ENCODE results near the gene CNTN4. TPM values are rescaled to one million over a fixed set of nuclear protein-coding genes. Genes with fewer than 3 reads are reported as not detected.

Gene CNTN4
- total RNA-seq, 4 donors from 2014 or later: 2.6 to 91.2 (median 13.2) TPM

DNA sequence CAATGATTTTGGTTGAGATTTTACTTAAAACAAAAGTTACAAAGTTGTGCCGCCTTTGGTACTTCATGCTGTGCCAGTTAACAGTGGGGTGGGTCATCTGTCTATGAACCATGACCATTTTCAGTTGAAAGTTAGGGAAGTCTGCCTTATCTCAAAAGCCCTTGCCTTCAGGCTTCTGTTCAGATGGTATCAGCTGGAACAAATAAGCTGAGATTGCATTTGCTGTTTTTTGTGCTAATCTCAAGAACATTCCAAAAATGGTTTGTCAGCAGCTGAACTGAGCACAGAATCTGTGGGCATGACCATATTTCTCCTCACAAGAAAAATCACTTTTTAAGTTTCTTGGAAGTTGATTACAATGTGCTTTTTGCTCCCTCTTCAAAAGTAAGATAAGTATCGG lies 869.2 kb downstream of the CNTN4 start:
- H3K36me3 ChIP-seq: no peaks in the 10 kb centered on the region
- DNase-seq: no peak
- TF ChIP-seq, protein P1, sequence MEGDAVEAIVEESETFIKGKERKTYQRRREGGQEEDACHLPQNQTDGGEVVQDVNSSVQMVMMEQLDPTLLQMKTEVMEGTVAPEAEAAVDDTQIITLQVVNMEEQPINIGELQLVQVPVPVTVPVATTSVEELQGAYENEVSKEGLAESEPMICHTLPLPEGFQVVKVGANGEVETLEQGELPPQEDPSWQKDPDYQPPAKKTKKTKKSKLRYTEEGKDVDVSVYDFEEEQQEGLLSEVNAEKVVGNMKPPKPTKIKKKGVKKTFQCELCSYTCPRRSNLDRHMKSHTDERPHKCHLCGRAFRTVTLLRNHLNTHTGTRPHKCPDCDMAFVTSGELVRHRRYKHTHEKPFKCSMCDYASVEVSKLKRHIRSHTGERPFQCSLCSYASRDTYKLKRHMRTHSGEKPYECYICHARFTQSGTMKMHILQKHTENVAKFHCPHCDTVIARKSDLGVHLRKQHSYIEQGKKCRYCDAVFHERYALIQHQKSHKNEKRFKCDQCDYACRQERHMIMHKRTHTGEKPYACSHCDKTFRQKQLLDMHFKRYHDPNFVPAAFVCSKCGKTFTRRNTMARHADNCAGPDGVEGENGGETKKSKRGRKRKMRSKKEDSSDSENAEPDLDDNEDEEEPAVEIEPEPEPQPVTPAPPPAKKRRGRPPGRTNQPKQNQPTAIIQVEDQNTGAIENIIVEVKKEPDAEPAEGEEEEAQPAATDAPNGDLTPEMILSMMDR (IDR thresholded peaks at IDR 0.05): no peak
- TF ChIP-seq POLR2A (IDR thresholded peaks at IDR 0.05): no peak
- intact Hi-C loops (cut with DNase I; ENCODE audit: low total_unique reads): no loop called here
- no peaks in the 10 kb centered on the region for H3K4me1 ChIP-seq
- no peaks in the 10 kb centered on the region for H3K27me3 ChIP-seq
- no peak overlapping the region for H3K27ac ChIP-seq
- no peaks in the 10 kb centered on the region for H3K9me3 ChIP-seq
- H3K4me3 ChIP-seq: no peak overlapping the region

DNA sequence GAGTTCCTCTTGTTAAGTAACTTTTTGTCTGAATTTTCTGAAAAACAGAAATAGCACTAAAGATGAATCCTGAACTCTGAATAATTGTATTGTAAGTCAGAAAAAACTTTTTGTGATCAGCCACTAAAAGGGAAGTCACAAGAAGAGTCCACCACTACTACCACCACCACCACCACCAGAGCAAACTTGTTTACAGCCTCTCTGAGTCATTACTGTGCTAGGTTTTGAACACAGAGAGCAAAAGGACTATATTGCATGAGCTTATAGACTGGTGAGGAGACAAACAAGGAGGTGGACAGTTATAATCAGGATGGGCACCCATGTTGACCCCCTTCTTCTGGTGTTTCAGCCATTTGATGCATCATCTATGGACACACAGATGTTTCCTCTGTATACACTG lies 869.8 kb downstream of the CNTN4 start:
- H3K27me3 ChIP-seq: no peaks in the 10 kb centered on the region
- no peaks in the 10 kb centered on the region for H3K4me1 ChIP-seq
- no peak overlapping the region for H3K27ac ChIP-seq
- no peak overlapping the region for H3K4me3 ChIP-seq
- no peak for DNase-seq
- TF ChIP-seq POLR2A (IDR thresholded peaks at IDR 0.05): no peak
- TF ChIP-seq, protein P1 (IDR thresholded peaks at IDR 0.05): no peak
- no peaks in the 10 kb centered on the region for H3K36me3 ChIP-seq
- no peaks in the 10 kb centered on the region for H3K9me3 ChIP-seq
- intact Hi-C loops (cut with DNase I; ENCODE audit: low total_unique reads): no loop called here

DNA sequence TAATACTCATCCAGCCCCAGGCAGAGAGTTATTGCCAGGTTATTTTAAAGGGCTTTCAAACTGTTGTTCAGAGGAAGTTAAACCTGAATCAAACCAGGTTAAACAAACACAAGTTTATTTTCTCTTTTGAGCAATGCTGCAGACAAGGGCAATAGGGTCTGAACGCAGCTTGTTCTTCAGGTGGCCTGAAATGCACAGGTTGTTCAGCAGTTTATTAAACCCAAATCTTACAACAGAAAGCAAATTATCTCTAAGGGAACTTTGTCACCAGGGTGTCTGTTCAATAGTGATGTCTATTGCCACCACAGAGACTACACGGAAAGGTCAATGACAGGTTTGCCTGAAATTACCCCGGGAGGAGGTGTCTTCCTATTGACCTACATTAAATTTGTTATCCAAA lies 877.5 kb downstream of the CNTN4 start:
- DNase-seq: no peak
- no peaks in the 10 kb centered on the region for H3K9me3 ChIP-seq
- no peak overlapping the region for H3K27ac ChIP-seq
- H3K4me3 ChIP-seq: no peak overlapping the region
- H3K4me1 ChIP-seq: no peaks in the 10 kb centered on the region
- no peaks in the 10 kb centered on the region for H3K36me3 ChIP-seq
- TF ChIP-seq POLR2A (IDR thresholded peaks at IDR 0.05): no peak
- TF ChIP-seq, protein P1 (IDR thresholded peaks at IDR 0.05): no peak
- H3K27me3 ChIP-seq: no peaks in the 10 kb centered on the region
- intact Hi-C loops (cut with DNase I; ENCODE audit: low total_unique reads): no loop called here

DNA sequence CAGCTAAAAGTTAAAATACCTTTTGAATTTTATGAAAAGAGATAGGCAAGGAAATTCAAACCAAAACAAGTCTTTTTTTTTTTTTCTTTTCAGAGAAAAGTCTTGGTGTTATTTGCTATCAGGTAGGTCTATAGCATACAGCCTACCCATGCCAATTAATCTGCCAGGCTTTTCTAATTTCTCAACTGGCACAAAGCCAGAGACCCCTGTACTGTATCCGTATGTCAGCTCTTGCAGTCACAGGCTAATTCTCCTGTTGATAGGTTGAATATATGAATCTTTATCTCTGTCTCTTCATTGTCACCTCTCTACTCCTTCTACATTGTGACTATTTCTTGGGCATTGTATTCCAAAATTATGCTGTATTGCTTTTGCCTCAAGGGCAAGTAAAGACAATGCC lies 878.1 kb downstream of the CNTN4 start:
- DNase-seq: no peak
- H3K9me3 ChIP-seq: no peaks in the 10 kb centered on the region
- no peak overlapping the region for H3K27ac ChIP-seq
- H3K27me3 ChIP-seq: no peaks in the 10 kb centered on the region
- H3K4me1 ChIP-seq: no peaks in the 10 kb centered on the region
- H3K4me3 ChIP-seq: no peak overlapping the region
- no peaks in the 10 kb centered on the region for H3K36me3 ChIP-seq
- no peak for TF ChIP-seq POLR2A (IDR thresholded peaks at IDR 0.05)
- TF ChIP-seq, protein P1 (IDR thresholded peaks at IDR 0.05): no peak
- intact Hi-C loops (cut with DNase I; ENCODE audit: low total_unique reads): no loop called here

DNA sequence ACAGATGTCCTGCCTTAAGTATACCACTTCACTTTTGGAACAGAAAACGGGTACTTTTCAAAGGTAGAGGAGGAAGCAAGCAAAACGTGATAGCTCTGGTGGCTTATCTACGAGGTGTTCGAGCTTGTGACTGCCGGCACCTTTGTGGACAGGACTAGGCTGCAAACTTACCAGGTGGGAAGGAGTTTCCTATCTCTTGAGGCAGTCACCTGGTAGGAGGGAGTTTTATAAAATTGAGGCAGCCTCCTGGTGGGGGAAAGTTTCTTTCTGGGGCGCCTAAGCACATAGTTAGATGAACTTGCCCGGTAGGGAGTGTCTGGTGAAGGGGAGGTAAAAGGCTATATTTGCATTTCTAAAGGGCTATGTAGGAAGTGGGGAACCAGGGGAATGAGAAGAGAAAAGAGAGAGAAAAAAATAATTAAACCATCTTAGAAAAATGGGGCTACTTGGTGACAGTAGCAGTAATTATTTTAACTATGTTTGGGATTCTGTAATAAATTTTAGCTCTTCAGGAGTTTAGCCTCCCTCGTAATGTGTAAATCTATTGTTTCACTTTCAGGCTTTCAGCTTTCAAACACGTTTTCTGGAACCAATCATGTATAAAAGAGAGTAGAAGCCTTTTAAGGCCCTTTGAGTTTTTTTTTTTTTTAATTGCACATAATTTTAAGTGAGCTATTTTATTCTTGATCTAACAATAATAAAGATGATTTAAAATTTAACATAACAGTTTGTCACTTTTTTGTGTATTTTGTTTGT lies 880.5 kb downstream of the CNTN4 start:
- intact Hi-C loops (cut with DNase I; ENCODE audit: low total_unique reads): no loop called here
- no peak for TF ChIP-seq POLR2A (IDR thresholded peaks at IDR 0.05)
- TF ChIP-seq, protein P1 (IDR thresholded peaks at IDR 0.05): no peak
- no peak for DNase-seq
- H3K9me3 ChIP-seq: no peaks in the 10 kb centered on the region
- H3K4me3 ChIP-seq: no peak overlapping the region
- no peak overlapping the region for H3K27ac ChIP-seq
- H3K36me3 ChIP-seq: no peaks in the 10 kb centered on the region
- no peaks in the 10 kb centered on the region for H3K27me3 ChIP-seq
- H3K4me1 ChIP-seq: no peaks in the 10 kb centered on the region
